Activated effector memory CD4-positive, alpha-beta T cell treated with anti-CD3 and anti-CD28 coated beads, Interleukin-2, amount 50 U/mL, for 16 hours (primary cell): ENCODE results near the gene ANKRD39.

Source experiments
- DNase-seq: peaks from one replicate; pipeline ENCODE4 v3.0.0-alpha.2; 2020

ANKRD39 gene

DNA sequence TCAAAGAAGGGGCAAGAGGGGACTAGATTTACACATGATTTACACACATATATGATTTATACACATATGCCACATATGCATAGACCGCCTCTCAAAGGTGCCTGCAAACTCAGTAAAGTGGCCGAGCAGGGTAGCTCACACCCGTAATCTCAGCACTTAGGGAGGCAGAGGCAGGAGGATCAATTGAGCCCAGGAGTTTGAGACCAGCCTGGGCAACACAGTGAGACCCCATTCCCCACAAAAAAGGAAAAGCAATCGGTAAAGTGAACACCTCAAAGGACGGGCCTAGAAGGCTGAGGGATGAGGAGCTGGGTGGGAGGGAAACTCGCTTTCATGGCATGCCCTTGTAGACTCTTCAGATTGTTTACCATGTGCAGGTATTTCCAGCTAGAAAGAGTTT is 5.1 kb downstream of the ANKRD39 start:
- DNase-seq: no peak

DNA sequence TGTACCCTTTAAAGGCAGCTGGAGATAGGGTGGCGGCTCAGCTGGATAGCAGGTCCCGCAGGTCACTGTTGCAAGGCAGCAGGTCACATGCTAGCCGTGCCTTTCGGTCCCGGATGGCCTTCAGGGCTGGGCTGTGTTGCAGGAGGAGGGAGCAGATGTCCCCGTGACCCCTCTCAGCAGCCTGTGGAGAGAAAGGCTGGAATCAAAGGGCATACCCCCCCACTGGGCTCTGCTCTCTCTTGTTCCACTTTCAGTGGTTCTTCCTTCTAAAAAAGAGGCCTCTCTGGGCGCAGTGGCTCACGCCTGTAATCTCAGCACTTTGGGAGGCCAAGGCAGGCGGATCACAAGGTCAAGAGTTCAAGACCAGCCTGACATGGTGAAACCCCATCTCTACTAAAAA is 9.6 kb downstream of the ANKRD39 start:
- DNase-seq: no peak

DNA sequence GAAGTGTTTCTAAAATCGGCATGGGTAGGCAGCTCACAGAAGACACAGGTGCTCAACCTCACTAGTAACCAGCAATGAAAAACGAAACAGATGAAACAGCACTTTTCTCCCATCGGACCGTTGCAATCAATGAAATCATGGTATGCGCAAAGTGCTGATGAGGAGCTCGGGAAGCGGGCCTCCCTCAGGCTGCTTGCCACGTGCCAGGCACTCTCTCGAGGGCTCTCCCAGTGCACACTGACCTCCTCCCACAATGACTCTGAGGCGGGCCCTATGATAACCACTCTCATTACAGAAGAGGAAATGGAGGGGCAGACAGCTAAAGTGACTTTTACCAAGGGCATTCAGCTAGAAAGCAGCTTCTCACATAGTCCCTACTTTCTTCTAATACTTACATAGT is 10.2 kb downstream of the ANKRD39 start:
- no peak for DNase-seq

DNA sequence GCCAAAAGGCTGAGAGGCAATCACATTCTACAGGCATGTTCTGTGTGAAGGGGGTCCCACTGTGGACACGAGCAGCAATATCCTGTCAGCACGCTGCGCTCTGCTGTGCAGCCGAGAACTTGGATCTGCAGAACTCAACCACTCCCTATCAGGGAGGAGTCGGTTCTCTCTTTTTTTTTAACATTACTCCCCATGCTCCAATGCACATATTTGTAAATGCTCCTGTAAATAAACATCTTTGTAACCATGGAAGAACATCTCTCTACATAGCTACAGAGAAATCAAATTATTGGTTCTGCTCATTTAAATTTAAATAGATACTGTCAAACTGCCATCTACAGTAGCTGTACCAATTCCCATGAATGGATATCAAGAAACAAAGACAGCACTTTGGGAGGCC is 11.0 kb downstream of the ANKRD39 start:
- no peak for DNase-seq

DNA sequence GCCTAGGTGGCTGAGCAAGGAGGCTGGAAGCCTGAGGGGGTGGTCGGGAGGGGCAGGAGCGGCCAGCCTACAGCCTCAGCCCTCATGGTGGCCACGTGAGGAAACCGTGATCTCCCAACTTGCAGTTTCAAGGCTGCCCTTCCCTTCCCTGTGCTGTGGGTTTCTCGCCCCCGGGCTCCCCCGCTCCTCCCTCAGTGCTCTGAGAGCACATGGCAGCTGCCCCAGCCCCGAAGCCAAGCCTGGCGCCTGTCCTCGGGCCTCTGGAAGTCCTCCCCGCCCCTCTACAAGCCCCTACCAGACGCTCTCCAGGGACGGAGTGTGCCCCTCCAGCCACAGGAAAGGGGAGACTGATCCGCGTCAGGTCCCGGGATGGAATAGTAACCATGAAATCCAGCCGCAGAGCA is 13.4 kb downstream of the ANKRD39 start:
- no peak for DNase-seq

DNA sequence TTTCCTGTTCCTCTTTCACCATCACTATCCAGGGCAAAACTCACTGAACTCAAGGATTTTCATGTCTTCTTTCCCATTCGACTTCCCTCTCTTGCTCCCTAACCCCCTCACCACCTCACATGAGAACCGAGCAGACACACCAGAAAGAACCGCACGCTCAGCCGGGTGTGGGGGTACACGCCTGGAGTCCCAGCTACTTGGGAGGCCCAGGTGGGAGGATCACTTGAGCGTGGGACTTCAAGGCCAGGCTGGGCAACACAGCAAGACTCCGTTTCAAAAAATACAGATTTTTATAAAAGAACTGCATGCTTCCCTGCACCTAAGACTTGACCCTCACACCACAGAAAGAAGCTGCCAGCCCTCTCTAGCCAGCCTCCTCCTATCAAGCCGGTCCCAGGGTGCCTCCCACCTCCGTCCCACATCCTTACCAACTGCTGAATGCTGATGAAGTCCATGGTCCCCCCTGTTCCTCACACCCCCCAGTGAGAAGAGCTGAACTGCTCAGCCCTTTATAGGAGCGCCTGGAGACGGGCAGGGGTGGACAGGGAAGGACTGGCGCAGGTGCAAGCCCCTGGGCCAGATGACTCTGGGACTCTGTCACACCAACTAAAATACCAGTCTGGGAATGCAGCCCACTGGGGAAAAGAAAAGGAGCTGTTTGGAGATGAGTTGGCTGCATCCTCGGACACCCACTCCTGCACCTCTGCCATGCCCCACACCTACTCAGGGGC is 14.1 kb downstream of the ANKRD39 start, which contains the start of gene ANKRD23:
TSS of gene ANKRD23 (minus strand) at position 484 of the 731 bp plus-strand sequence. CDS start at position 455, 29 bp downstream.
- DNase-seq: no peak

DNA sequence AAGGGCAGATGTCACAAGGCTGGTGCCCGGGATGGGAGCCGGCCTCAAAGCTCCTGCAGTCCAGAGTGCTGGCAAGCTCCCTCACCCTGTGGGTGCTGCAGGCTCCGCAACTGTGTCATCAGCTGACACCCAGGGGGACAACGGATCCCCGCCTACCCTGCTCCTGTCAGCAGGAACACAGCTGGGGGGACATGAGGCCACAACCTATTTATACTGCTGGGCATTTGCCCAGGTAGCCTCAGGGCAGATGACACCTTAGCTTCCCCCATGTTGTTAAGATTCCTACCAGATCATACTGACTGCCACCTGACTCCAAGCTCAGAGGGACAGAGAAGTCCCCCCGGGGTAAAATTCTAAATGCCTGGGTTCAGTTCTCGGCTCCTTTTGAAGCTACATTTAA is 15.2 kb downstream of the ANKRD39 start:
- no peak for DNase-seq

DNA sequence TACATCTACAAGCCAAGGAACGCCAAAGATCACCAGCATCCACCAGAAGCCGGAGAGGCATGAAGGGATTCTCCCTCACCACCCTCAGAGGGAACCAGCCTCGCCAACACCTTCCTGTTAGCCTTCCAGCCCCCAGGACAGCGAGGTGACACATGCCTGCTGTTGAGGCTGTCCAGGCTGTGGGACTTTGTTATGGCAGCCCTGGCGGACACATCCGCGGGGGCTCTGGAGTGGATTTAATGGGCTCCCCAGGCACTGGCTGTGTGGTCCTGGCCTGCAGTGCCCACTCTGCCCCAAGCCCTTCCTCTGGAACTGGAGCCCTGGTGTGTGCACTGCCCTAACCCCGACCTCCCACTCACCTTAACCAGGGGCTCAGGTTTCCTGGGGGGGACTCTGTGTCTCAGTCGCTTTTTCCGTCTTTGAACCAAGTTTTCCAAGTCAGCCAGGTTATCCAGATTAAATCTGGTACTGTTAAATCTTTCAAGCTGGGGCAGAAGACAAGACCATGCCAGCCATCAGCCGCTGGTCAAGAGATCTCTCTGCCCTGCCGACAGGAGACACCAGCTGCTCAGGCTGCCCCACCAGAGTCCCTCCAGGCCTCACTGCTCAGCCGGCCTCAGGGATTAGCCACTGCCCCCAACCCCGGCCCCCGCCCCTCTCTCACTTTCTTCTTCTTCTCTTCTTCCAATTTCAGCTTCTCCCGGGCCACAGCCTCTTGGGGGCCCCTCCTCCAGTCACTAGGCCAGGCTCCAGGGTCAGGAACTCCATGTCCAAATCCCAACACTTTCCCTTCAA is 15.9 kb downstream of the ANKRD39 start:
- no peak for DNase-seq

DNA sequence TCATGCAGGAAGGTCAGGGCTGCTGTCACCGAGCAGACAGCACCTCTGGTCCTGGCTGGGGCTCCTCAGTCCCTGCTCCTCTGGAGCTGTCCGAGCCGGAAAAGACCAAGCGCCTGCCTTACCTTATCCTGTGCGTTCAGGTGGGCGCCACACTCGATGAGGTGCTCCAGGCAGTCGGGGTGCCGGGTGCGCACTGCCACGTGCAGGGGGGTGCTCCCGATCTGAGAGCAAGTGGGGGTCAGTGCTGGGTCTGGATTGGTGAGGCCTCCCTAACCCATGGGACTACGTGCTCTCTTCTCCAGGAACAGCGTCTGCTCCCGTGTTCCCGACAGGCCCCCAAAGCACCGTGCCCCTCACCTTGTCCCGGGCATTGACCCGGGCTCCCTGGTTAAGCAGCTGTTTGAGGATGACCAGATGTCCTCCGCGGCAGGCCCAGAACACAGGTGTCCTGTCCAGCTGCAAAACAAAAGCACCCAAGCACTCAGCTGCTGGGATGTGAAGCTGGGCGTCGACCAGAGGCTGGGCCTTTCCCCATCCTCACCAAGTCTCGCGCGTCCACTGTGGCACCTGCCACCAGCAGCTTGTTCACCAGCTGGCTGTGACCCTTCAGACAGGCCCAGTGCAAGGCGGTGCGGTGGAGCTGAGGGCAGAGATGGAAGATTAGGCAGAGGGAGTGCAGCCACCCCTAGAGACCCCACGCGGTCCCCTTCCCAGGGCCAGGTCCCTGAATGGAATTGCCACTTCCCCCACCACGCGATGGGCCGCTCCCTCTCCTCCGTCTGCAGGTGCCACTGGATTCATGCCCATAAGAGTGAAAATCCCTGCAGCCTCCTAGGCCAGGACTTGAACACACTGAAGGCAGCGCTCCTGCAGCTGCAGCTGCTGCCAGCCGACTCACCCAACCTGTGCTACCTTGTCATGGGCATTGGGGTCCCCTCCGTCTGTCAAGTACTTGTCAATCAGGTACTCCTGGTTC is 17.7 kb downstream of the ANKRD39 start:
- no peak for DNase-seq

DNA sequence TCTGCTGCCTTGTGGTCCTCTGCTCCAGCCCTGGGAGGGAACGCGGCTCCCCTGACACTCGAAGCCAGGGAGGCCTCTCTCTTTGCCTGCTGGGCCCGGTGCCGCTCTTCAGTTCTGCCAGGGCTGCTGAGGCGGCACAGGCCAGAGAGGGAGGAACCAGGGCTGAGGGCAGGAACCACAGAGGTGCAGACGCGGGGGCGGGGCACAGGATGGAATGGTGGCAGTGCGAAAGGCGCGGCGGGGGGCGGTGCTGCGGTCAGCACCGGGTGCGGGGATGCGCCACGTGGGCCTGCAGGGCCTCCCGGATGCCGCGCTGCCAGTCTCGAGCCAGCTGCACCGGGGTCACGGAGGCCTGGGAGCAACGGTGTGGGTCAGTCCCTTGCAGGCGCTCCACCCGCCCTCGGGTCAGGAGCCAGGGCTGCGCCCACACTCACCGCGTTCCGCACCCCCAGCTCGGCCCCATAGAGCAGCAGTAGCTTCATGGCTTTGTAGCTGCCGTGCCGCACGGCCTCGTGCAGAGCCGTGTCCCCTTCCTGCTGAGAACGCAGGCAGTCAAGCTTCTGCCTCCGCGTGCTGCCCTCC is 18.4 kb downstream of the ANKRD39 start:
- peak; percentile 93 for DNase-seq

DNA sequence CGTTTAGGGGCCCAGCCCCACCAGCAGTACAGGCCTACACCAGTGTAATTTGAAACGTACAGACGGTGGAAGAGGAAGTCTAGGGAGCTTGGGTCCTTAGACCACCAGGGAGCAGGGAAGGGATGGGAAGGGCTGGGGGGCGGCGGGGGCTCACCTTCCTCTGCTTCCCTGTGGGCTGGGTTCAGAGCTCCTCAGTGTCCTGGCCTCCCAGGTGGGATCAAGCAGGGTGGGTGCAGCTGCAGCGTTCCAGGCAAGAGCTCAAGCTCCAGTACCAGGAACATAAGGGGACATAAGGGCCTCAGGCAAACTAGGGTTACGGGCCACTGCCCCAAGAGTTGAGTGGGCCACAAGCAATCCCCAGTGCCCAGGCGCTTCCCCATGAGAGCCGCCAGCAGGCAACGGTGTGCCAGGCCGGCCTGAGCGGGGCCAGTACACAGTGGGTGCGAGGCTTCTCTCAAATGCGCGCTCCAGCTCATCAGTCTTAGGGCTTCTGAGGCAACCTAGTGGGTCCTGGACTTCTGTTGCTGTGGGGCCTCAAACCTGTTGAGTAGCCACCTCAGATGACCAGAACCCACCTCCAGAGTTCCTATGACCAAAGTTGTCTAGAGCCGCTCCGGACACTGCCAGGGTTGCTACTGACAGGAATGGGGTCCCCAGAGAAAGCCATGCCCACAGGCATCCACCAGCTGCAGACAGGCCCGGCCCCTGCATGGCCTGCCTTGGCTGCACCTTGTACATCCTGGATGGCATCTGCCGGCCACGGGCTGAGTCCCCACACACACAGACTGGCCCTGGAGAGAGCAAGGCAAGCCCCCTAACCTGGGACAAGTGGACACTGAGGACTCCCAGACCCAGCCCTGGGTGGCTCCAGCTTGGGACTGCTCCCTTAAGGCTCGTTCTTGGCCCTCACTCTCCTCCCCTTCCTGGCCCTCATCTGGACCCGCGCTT is 19.2 kb downstream of the ANKRD39 start:
- no peak for DNase-seq

DNA sequence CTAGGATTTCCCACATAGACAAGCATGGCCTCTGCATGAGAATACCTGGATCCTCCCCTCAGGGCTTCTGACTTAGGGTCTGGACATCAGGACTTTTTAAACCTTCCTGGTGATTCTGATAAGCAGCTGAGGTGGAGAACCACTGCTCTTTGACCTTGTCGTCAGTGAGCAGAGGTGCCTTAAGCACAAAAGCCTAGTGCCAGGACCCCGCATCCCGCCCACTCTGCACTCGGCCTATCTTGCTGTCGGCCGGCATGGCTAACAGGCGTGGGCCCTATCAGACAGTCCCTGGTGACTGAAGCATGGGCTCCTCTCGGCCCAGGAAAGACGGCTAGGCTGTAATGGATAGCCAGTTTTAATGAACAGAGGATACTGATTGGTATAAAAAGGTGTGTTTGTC is 20.2 kb downstream of the ANKRD39 start:
- no peak for DNase-seq

DNA sequence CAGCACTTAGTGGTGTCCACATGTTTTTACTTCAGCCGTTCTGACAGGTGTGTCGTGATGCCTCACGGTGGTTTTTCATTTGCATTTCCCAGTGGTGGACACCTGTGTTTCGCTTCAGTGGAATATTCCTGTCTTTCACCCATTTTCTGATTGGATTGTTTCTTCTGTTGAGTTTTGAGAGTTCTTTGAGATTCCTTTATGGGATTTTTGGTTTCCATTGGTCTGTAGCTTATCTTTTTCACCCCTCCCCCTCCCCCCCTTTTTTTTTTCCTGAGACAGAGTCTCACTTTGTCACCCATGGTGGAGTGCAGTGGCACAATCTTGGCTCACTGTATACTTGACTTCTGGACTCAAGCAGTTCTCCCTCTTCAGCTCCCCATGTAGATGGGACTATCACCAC is 22.0 kb downstream of the ANKRD39 start:
- no peak for DNase-seq

DNA sequence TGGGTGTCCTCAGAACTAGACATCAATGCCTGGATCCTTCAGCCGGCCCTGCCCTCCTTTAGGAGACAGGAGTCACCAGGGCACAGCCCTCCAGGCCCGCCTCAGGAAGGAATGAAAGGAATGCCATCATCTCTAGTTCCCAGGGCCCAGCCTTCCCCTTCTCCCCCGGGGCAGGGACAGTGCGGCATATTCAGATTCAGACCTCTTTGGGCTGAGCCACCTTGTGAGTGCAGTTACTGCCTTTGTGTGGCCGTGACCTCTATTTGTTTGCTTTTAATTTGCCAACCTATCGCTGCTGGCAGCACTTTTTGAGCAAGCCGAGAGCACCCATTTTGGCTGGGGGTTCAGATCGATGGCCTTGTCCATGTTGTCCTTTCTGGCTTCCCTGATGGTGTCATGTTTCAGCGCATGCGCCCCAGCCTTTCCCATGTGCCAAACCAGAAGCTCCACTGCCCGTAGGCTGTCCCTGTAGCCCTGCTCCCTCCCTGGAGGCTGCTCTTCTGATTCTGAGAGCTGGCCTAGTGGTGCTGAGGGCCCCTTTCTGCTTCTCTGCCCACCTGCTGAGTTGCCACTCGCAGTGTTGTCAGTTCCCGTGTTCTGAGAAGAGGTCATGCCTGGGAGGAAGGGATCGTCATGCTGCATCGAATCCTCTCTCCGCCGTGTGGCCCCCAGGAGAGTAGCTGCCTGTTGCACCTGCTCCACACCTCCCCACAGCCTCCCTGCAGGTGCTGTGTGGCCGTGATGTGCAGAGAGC is 24.9 kb downstream of the ANKRD39 start:
- no peak for DNase-seq

DNA sequence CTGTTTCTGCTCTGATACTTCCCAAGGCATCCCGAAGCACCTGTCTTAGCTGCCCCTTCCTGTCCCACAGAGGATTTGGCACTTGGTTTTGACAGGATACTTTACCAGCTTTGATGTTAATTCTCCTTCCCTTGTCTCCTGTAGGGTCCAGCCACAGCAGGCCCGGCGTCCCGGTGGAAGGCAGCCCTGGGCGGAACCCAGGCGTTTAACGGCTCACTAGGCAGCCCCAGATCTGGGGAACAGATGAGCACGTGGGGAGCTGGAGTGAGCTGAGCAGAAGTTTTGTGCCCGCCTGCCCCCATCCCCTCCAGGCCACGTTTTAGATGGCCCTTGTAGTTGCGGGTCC is 25.4 kb downstream of the ANKRD39 start:
- no peak for DNase-seq

DNA sequence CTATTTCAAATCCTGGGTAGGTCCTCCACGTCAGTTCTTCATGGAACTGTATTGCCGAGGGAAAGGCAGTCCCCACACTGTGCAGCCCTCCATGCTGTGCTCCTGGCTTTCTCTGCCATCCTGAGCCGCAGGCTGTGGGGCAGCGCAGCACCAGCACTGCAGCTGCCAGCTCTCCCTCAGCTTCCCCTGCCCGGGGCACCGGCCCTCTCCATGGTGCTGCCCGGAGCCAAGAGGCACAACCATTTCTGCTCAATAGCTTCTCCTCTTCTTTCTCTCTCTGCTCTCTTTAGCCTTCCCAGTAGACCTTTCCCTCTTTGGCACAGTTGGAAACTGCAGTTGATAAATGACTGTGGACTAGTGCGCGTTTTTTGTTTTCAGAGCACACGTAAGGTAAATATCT is 26.1 kb downstream of the ANKRD39 start:
- no peak for DNase-seq

DNA sequence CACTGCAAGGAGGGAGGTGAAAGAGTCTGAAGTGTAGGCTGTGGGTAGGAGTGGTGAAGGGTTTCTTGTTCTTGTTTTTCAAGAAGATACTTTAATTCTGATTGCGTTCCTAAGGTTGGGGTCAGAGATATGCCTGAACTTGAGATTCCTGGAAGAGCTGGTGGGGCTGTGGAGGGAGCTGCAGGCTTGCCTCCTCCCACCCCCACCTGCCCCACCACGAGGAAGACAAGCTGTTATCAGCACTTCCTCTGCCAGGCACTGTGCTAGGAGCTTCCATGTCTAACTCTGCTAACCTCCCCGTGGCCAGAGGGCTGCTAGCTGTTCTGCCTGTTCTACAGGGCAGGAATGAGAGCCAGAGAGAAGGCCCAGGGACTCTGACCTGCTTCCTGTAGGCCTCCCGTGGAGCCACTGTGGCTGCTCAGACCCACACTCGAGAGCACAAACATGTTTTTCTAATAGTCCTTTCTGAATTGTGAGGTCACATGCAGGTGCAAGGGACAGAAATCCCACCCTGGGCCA is 27.7 kb downstream of the ANKRD39 start:
- no peak for DNase-seq

DNA sequence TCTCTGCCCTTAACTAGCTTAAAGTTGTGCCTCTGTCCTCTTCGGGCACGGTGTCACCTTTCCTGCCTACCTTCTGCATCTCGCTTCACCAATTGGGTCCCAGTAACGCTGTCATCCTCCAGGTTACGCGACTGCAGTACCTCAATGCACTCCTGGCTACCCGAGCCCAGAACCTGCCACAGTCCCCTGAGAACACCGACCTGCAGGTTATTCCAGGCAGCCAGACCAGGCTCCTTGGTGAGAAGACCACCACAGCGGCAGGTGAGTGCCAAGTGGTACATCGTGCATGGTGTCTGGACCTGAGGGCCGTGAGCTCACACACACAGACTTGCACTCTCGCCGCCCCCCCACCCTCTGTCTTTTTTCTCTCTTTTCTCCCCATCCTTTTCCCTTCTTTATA is 28.9 kb downstream of the ANKRD39 start:
- DNase-seq: no peak

DNA sequence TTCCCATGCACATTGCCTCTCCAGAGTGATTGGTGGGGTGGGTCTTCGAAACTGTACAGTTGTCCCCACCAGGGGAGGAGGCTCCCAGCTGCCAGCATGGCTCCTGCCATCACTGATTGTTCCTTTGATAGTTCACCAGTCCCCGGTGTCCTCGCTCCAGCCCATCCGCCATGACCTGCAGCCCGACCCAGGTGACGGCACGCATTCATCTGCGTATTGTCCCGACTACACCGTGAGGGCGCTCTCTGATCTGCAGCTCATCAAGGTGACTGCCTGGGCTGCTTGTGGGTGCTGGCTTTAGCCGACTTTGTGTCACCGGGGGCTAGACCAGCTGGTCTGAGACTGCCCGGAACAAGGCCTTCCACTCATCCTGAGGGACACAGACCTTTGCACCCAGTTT is 29.4 kb downstream of the ANKRD39 start:
- DNase-seq: no peak

DNA sequence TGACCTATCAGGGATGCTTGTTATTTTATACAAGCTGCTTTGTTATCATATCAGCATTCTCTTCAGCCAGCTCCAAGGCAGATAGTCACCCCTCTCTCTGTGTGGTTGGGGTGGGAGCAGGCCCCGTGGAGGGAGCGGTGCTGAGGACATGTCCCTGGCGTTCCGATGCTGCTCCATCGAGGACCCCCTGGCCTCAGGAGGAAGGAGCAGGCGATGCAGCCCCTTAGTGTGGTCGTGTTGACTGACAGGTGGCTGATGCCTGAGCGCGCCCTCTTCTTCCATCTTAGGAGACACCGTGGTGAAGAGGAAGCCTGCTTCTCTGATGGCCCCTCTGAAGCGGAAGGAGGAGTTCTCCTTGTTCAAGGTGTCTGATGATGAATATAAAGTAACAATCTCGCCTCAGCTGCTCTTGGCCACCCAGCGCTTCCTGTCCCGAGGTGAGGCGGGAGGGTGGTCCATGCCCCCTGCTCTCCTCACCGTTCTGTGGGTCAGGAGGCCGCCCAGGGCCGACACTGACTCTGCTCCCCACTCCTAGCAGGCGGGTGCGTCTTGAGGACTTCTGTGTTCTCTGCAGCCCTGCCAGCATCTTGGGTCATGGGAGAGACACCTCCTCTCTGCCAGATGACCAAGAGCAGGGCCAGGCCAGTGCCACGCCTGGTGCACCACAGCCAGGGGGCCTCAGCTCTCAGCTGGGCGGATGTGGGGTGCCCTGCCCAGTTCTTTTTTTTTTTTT is 31.1 kb downstream of the ANKRD39 start:
- DNase-seq: no peak
